Stomach (tissue), 9 donors: Measurements from ENCODE around the gene PTPRE. TPM values are rescaled to one million over a fixed set of nuclear protein-coding genes. Genes with fewer than 3 reads are reported as not detected.

Experiments
- DNase-seq, 2 donors: peaks; one replicate each; pipeline versions ENCODE4 v3.0.0 to v3.0.0-alpha.2; 2013 to 2019
- H3K27ac ChIP-seq, 5 donors: fragments of 200-600 bp in 4 of 5; sonication (generic) in 4 of 5; one replicate each; pipeline ENCODE4 v1.5.1; 2013 to 2019; ENCODE audit warnings: mild to moderate bottlenecking in 1 of 5, moderate library complexity in 1 of 5
- H3K27me3 ChIP-seq, 3 donors: fragments of 200-600 bp; sonication (generic); one replicate each; pipeline ENCODE4 v1.5.1; 2017 to 2019; ENCODE audit warnings: mixed run types in 1 of 3
- H3K36me3 ChIP-seq, 4 donors: fragments of 200-600 bp; sonication (generic); 1 replicate in 3 of 4; 2 replicates in 1 of 4; pipeline ENCODE4 v1.5.1; 2016 to 2019
- H3K4me1 ChIP-seq, 4 donors: fragments of 200-600 bp; sonication (generic); one replicate each; pipeline ENCODE4 v1.5.1; 2016 to 2019
- H3K4me3 ChIP-seq, 4 donors: fragments of 200-600 bp; sonication (generic) in 3 of 4; one replicate each; pipeline ENCODE4 v1.5.1; 2016 to 2019; ENCODE audit warnings: mild to moderate bottlenecking in 1 of 4
- H3K9me3 ChIP-seq, 4 donors: fragments of 200-600 bp; sonication (generic); one replicate each; pipeline ENCODE4 v1.5.1; 2016 to 2019
- EP300 ChIP-seq: sonication (generic); formaldehyde crosslinking; IDR thresholded peaks from one replicate; pipeline ENCODE4 v1.6.1; 2017; ENCODE audit warnings: antibody characterized with exemption
- POLR2A ChIP-seq, 4 donors: fragments of 450-650 bp; IDR thresholded peaks; one replicate each; pipeline ENCODE4 v1.6.1; 2016; ENCODE audit warnings: antibody characterized with exemption in 4 of 4, control low read depth in 2 of 4, mild to moderate bottlenecking in 1 of 4, moderate library complexity in 1 of 4
- POLR2AphosphoS5 ChIP-seq, 3 donors: sonication (generic); formaldehyde crosslinking; IDR thresholded peaks; one replicate each; pipeline ENCODE4 v1.6.1; 2016; ENCODE audit warnings: antibody characterized with exemption in 3 of 3
- whole genome bisulfite sequencing, 5 donors: extraction: QIAGEN DNeasy Blood & Tissue Kit in 3 of 5; methylation state at CpG; one replicate each; pipeline versions ENCODE4 v1.1.5 to v1.1.7; 2013 to 2018; 5-methylcytosine and 5-hydroxymethylcytosine counted together
- intact Hi-C: fragments of 100-400 bp; cut with DNase I; formaldehyde crosslinking; loops from one replicate; pipeline ENCODE4 v1.15.1; 2023; ENCODE audit warnings: low total_unique reads
- polyA plus RNA-seq, 3 donors: library from polyadenylated mRNA; stranded (reverse); fragments of 200-250 nt; gene quantifications; one replicate each; pipeline ENCODE4 v1.2.3, GENCODE V29; 2013
- total RNA-seq, 5 donors: library from RNA; depleted of rRNA; stranded (reverse); fragments of >200 nt; gene quantifications; one replicate each; pipeline versions ENCODE4 v1.1.0 to v1.2.3, GENCODE V29; 2014 to 2016
- TF ChIP-seq, protein P1 (sequence below), 7 experiments: fragments of 450-650 bp in 4 of 7; fragments of 200-600 bp in 3 of 7; sonication (generic) in 3 of 7; IDR thresholded peaks; one replicate each; pipeline ENCODE4 v1.5.1; 2016 to 2019; ENCODE audit warnings: antibody characterized with exemption in 7 of 7, control low read depth in 2 of 7, mild to moderate bottlenecking in 1 of 7
- donor health status: healthy with polysubstance abuse.
- donor health status: Bipolar disorder and iron deficiency.
- donor health status: healthy.

PTPRE gene
- total and polyA plus RNA-seq, 8 donors = 4.0 to 26.4 (median 8.9) TPM

DNA sequence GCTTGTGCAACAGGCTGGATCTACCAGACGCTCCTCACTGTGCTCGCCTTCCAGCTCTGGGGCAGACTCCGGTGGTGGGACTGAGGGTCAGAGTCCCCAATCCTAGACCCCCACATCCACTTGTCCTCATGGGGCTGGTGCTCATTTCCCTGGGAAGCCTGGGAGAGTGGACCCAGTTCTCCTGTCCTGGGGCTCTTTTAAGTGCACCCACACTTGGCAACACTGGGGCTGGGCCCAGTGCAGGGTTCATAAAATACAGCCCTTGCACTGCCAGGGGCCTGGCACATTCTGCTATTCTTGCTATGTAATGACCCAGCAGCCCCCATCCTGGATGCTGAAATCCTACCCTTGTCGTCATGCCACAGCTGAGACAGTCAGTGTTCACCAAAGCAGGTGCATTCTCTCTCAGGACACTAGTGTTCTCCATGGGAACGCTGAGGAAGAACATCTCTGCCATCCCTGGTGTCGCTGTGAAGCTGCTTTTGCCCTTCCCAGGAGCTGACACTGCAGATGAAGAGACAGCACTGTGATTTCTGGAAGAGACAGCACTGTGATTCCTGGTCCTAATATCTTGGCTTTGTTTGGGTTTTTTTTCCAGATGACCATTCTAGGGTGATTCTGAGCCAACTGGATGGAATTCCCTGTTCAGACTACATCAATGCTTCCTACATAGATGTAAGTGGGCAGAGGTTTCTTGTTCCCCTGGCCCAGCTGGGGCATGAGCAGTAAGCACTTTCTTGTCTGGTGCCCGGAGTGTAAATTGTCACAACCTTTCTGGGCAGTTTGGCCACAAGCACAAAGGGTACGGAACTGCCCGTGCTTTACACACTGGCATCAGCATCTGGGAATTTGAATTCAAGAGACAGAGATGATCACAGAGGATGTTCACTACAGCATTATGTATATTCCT lies 153.7 kb downstream of the PTPRE start:
- Histone ChIP-seq H3K27me3 (no peaks in the 10 kb centered on the region), H3K36me3 (peaks cover 0 to 65% (median 39%) of the 10 kb centered on the region in 4 donors), H3K4me1 (peaks cover 13 to 30% (median 15%) of the 10 kb centered on the region in 4 donors), H3K9me3 (no peaks in the 10 kb centered on the region), H3K27ac (no peak overlapping the region), H3K4me3 (no peak overlapping the region)
- TF ChIP-seq EP300 = no peak
- TF ChIP-seq POLR2A (IDR thresholded peaks at IDR 0.05) = no peak
- 84 to 96% (median 95%) methylated on average over 8 to 9 of the region's 9 CpGs for WGBS, 5 donors
- intact Hi-C loops = no loop called here
- no peak for DNase-seq

DNA sequence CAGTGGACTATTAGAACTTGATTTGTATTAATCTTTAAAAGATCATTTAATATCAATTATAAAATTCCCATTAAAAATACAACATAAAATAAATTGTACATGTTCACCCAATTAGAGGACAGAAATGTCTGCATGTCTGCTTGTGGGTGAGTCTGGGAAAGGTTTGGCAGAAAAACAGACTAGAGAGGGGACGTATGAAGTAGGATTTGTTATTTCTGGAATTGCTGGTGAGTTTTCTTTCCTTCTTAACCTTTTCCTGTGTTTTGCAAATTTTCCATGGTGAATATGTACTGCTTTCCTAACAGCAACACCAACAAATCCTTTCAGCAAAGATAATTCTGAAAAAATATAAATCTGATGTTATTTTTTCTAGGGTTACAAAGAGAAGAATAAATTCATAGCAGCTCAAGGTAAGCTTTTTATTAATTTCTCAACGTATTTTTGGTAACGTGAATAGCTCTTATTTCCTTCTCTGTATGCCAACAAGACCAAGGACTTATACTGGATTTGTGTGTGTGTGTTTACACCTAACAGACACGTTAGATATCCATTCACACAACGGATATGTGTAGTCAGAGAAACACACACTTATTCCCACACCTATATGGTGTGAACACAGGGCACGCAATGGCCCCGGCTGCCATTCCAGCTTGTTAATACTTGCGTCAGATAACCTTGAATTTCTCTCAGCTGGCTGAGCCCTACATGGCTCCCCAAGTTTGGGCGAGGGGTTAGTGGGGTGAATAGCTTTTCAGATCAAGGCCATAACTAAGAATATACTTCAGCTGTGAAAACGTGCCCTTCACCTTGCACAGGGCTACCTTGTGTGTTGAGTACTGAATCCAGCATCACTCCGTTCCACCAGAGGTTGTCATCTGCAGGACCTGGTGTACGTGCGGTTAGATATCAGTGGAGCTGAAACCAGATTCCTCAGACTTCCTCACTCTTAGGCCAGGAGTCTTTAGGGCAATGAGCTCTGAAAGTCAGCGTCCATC lies 154.7 kb downstream of the PTPRE start:
- Histone ChIP-seq H3K9me3 (no peaks in the 10 kb centered on the region), H3K36me3 (peaks cover under 1 to 65% (median 38%) of the 10 kb centered on the region in 4 donors), H3K4me1 (peaks cover 13 to 39% (median 16%) of the 10 kb centered on the region in 4 donors), H3K27me3 (no peaks in the 10 kb centered on the region), H3K27ac (peak overlapping the region in 3 of 5 donors; percentile 61 to 87 (median 81)), H3K4me3 (no peak overlapping the region)
- no peak for DNase-seq
- TF ChIP-seq, protein P1, sequence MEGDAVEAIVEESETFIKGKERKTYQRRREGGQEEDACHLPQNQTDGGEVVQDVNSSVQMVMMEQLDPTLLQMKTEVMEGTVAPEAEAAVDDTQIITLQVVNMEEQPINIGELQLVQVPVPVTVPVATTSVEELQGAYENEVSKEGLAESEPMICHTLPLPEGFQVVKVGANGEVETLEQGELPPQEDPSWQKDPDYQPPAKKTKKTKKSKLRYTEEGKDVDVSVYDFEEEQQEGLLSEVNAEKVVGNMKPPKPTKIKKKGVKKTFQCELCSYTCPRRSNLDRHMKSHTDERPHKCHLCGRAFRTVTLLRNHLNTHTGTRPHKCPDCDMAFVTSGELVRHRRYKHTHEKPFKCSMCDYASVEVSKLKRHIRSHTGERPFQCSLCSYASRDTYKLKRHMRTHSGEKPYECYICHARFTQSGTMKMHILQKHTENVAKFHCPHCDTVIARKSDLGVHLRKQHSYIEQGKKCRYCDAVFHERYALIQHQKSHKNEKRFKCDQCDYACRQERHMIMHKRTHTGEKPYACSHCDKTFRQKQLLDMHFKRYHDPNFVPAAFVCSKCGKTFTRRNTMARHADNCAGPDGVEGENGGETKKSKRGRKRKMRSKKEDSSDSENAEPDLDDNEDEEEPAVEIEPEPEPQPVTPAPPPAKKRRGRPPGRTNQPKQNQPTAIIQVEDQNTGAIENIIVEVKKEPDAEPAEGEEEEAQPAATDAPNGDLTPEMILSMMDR (IDR thresholded peaks at IDR 0.05) = no peak
- TF ChIP-seq EP300 = no peak
- no peak for TF ChIP-seq POLR2AphosphoS5 (IDR thresholded peaks at IDR 0.05)
- TF ChIP-seq POLR2A (IDR thresholded peaks at IDR 0.05) = no peak
- WGBS, 5 donors = 77 to 90% (median 84%) methylated on average over 14 of the region's 14 CpGs
- intact Hi-C loops = no loop called here

DNA sequence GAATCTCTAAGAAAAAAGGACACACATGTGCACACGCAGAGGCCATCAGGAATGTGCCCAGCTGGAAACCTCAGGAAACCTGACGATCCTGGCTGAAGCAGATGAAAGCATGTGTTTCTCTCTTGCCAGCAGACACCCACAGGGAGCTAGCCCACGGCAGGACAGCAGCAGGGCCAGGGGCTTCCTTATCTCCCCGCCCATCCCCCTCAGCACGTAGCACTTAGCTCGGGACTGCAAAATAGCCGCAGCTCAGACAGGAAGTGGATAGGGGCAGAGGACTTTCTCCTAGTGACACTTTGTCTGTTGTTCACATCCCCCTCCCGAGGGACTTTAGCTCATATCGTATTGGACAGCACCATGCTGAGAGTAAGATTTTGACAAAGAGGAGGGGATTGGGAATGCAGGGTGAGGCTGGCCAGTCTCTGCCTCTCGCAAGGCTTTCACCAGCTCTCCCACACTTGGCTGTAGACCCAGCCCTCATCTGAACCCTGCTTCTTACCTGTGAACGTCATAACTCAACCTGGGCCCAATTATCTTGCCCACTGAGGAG lies 155.5 kb downstream of the PTPRE start:
- Histone ChIP-seq H3K4me1 (peaks cover 13 to 39% (median 16%) of the 10 kb centered on the region in 4 donors), H3K36me3 (peaks cover 6 to 65% (median 40%) of the 10 kb centered on the region in 4 donors), H3K27me3 (no peaks in the 10 kb centered on the region), H3K27ac (peak overlapping the region; percentile 29 to 87 (median 70)), H3K9me3 (no peaks in the 10 kb centered on the region), H3K4me3 (peak overlapping the region in 1 of 4 donors; percentile 5)
- peak in 1 of 2 donors; percentile 53 for DNase-seq
- intact Hi-C loops = no loop called here
- WGBS, 5 donors = 39 to 70% (median 59%) methylated on average over 9 to 11 of the region's 11 CpGs
- TF ChIP-seq POLR2AphosphoS5 (IDR thresholded peaks at IDR 0.05) (no peak), POLR2A (IDR thresholded peaks at IDR 0.05) (no peak), EP300 (no peak)
- TF ChIP-seq, protein P1 (IDR thresholded peaks at IDR 0.05) = no peak

DNA sequence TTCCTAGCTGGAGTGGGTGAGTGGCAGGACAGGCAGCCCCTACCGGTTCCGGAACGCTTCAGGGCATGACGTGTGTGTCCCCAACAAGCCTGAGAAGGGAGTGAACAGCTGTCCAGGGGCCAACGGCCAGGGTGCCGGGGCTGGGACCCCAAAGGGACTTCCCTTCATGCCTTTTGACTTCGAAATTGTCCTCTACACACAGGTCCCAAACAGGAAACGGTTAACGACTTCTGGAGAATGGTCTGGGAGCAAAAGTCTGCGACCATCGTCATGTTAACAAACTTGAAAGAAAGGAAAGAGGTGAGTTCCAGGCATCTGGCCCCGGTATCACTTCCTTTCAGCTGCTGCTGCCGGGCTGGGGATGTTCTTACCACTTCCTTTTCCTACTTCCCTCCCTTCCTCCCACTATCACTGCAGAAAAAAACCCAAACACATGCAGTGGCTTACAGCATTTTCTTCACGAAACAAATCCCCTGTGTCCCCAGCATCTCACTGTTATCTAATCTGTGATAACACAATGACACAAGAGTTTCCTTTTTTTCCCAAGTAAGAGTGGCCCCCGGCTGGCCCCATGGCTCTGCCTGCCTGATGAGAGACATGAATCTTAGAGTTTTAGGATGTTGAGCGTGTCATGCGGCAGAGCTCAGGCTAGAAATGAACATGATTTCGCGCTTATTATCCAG lies 156.1 kb downstream of the PTPRE start:
- H3K27me3 ChIP-seq = no peaks in the 10 kb centered on the region
- H3K4me3 ChIP-seq = peak overlapping the region in 2 of 4 donors; percentile 5 to 7
- WGBS, 5 donors = 50 to 62% (median 55%) methylated on average over 19 of the region's 19 CpGs
- TF ChIP-seq, protein P1 (IDR thresholded peaks at IDR 0.05) = no peak
- peak in 1 of 3 donors; percentile 25 for TF ChIP-seq POLR2AphosphoS5 (IDR thresholded peaks at IDR 0.05)
- no peaks in the 10 kb centered on the region for H3K9me3 ChIP-seq
- peaks cover 7 to 67% (median 43%) of the 10 kb centered on the region in 4 donors for H3K36me3 ChIP-seq
- peak in 1 of 2 donors; percentile 67 for DNase-seq
- H3K27ac ChIP-seq = peak overlapping the region; percentile 29 to 87 (median 70)
- intact Hi-C loops = no loop called here
- H3K4me1 ChIP-seq = peaks cover 13 to 39% (median 16%) of the 10 kb centered on the region in 4 donors
